ENCODE measurements around the gene DNAI2. TPM values are rescaled to one million over a fixed set of nuclear protein-coding genes. Genes with fewer than 3 reads are reported as not detected.

Gene DNAI2
- total and polyA plus RNA-seq, 2 donors from 2014 or later: 0.22 TPM; not detected in 1

GRCh38 chr17:74359916-74360315 lies 85.9 kb downstream of the DNAI2 start:
- H3K4me3 ChIP-seq (ENCODE audit: low read length in 3 of 3): no peak overlapping the region
- intact Hi-C loops (cut with DNase I): loop anchor here (10.0 kb wide), 1 partner anchor 55 kb away; no protein-coding TSS in a partner anchor
- H3K27me3 ChIP-seq (ENCODE audit: control insufficient read depth, insufficient read depth, low read length): peaks cover 13% of the 10 kb centered on the region
- H3K4me1 ChIP-seq (ENCODE audit: control insufficient read depth in 2 of 3, insufficient read depth in 2 of 3, low read depth in 1 of 3, low read length in 3 of 3): no peaks in the 10 kb centered on the region
- H3K9me3 ChIP-seq (ENCODE audit: control insufficient read depth in 2 of 3, insufficient read depth in 1 of 3, low read length in 3 of 3): no peaks in the 10 kb centered on the region
- TF ChIP-seq, protein P1, sequence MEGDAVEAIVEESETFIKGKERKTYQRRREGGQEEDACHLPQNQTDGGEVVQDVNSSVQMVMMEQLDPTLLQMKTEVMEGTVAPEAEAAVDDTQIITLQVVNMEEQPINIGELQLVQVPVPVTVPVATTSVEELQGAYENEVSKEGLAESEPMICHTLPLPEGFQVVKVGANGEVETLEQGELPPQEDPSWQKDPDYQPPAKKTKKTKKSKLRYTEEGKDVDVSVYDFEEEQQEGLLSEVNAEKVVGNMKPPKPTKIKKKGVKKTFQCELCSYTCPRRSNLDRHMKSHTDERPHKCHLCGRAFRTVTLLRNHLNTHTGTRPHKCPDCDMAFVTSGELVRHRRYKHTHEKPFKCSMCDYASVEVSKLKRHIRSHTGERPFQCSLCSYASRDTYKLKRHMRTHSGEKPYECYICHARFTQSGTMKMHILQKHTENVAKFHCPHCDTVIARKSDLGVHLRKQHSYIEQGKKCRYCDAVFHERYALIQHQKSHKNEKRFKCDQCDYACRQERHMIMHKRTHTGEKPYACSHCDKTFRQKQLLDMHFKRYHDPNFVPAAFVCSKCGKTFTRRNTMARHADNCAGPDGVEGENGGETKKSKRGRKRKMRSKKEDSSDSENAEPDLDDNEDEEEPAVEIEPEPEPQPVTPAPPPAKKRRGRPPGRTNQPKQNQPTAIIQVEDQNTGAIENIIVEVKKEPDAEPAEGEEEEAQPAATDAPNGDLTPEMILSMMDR (IDR thresholded peaks at IDR 0.05; ENCODE audit: borderline replicate concordance, extremely low read depth, insufficient read depth): no peak
- H3K9ac ChIP-seq (ENCODE audit: low read length in 3 of 3): no peak overlapping the region
- DNase-seq (no peak), FAIRE-seq (no peak)
- H3K27ac ChIP-seq (ENCODE audit: low read depth in 2 of 2, low read length in 2 of 2): no peak overlapping the region
- H3K36me3 ChIP-seq (ENCODE audit: control insufficient read depth in 2 of 3, insufficient read depth in 3 of 3, low read length in 3 of 3): no peaks in the 10 kb centered on the region

GRCh38 chr17:74360899-74361229 lies 86.8 kb downstream of the DNAI2 start:
- Histone ChIP-seq H3K27ac (ENCODE audit: low read depth in 2 of 2, low read length in 2 of 2) (no peak overlapping the region), H3K9me3 (ENCODE audit: control insufficient read depth in 2 of 3, insufficient read depth in 1 of 3, low read length in 3 of 3) (no peaks in the 10 kb centered on the region), H3K27me3 (ENCODE audit: control insufficient read depth, insufficient read depth, low read length) (peaks cover 13% of the 10 kb centered on the region), H3K4me3 (ENCODE audit: low read length in 3 of 3) (no peak overlapping the region), H3K4me1 (ENCODE audit: control insufficient read depth in 2 of 3, insufficient read depth in 2 of 3, low read depth in 1 of 3, low read length in 3 of 3) (no peaks in the 10 kb centered on the region), H3K36me3 (ENCODE audit: control insufficient read depth in 2 of 3, insufficient read depth in 3 of 3, low read length in 3 of 3) (no peaks in the 10 kb centered on the region), H3K9ac (ENCODE audit: low read length in 3 of 3) (no peak overlapping the region)
- intact Hi-C loops (cut with DNase I): loop anchor here (10.0 kb wide), 1 partner anchor 56 kb away; no protein-coding TSS in a partner anchor
- TF ChIP-seq, protein P1 (IDR thresholded peaks at IDR 0.05; ENCODE audit: borderline replicate concordance, extremely low read depth, insufficient read depth): no peak
- no peak for DNase-seq
- FAIRE-seq: no peak

DNA sequence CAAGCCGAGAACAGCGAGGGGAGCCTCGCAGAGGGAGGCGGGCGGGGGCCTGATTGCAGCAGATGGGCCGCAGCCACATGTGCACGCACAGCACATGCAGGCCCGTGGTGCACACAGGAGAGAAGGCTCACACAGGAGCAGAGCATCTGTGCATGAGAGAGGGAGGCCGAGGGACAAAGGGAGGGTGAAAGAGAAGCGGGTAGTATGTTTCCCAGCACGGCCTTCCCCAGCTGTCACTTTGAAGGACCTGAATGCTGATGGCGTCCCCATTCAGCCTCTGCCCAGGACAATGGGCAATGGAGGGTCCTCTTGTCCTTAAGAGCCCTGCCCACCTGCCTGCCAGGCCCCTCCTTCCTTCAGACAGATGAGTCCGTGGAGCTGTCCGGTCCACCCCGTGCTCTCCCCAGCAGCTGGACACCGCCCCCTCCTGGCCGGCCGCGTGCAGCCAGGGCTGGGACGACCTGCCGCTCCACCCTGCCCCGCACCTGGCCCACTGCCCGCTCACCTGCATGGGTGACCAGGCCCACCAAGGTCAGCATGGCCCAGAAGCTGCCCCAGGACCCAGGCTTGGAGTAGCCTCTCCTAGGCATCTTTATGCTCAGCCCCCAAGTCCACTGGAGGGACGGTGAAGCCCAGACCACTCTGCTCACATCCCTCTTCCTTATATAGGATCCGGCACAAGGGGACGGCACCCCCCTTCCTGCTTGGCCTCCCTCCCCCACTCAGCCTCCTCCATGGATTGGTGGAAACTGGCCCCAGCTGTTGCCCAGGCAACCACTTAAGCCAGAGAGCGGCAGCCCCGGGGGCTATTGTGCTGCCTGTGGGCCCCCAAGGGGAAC lies 87.4 kb downstream of the DNAI2 start, which contains the start of gene BTBD17:
Gene BTBD17 (minus strand): TSS at position 639 of the 839 bp plus-strand sequence. CDS start 49 bp downstream, at position 590.
- H3K4me1 ChIP-seq (ENCODE audit: control insufficient read depth in 2 of 3, insufficient read depth in 2 of 3, low read depth in 1 of 3, low read length in 3 of 3): no peaks in the 10 kb centered on the region
- no peak within 1 kb of the TSS for H3K27ac ChIP-seq (ENCODE audit: low read depth in 2 of 2, low read length in 2 of 2)
- intact Hi-C loops (cut with DNase I): loop anchor here (10.0 kb wide), 1 partner anchor 57 kb away; no protein-coding TSS in a partner anchor
- peaks cover 10% of the 10 kb centered on the region for H3K27me3 ChIP-seq (ENCODE audit: control insufficient read depth, insufficient read depth, low read length)
- no peak within 1 kb of the TSS for H3K9ac ChIP-seq (ENCODE audit: low read length in 3 of 3)
- H3K4me3 ChIP-seq (ENCODE audit: low read length in 3 of 3): no peak within 1 kb of the TSS
- TF ChIP-seq, protein P1 (IDR thresholded peaks at IDR 0.05; ENCODE audit: borderline replicate concordance, extremely low read depth, insufficient read depth): peak; percentile 47
- H3K9me3 ChIP-seq (ENCODE audit: control insufficient read depth in 2 of 3, insufficient read depth in 1 of 3, low read length in 3 of 3): no peaks in the 10 kb centered on the region
- no peaks in the 10 kb centered on the region for H3K36me3 ChIP-seq (ENCODE audit: control insufficient read depth in 2 of 3, insufficient read depth in 3 of 3, low read length in 3 of 3)
- FAIRE-seq: no peak
- DNase-seq: peak in 4 of 5 donors; percentile 74 to 86 (median 78)

Measured in kidney (tissue), 14 donors.